GM12878 (cell line): ENCODE measurements around the gene INSL3. TPM values are rescaled to one million over a fixed set of nuclear protein-coding genes. Genes with fewer than 3 reads are reported as not detected.
A peak's percentile ranks its signal among the peaks of the same experiment; 100 is the strongest.
"Not testable (repeated sequence)": the region's sequence is repeated elsewhere in the genome, so short reads cannot be mapped to it uniquely, and the experiment has no call there.

Experiments
- ATAC-seq: fragments of 200-7000 bp; cut with Tn5 transposase; 3 replicates; pipeline ENCODE4 v1.9.1; 2020; ENCODE audit warnings: mild to moderate bottlenecking, moderate library complexity
- BruUV-seq: library from RNA; stranded (reverse); fragments of 400-500 nt; replicated peaks from 2 replicates; lab custom pipeline; 2021; lab: Mats Ljungman, UMichigan
- CTCF ChIA-PET: fragments of 300-600 bp; sonication (Branson Sonifier 250); formaldehyde crosslinking; extraction: SDS; loops from one replicate; lab custom pipeline; 2021; ENCODE audit warnings: inconsistent platforms; lab: Yijun Ruan, JAX
- POLR2A ChIA-PET: fragments of 350-600 bp; formaldehyde crosslinking; extraction: SDS; loops from one replicate; lab custom pipeline; 2021; ENCODE audit warnings: inconsistent platforms; lab: Charles Lee
- RAD21 ChIA-PET: fragments of 300-600 bp; sonication (Branson Sonifier 250); formaldehyde crosslinking; loops from one replicate; lab custom pipeline; 2023; ENCODE audit warnings: antibody characterized with exemption; ENCODE audit not compliant: unreplicated experiment; lab: Charles Lee
- SMC1A ChIA-PET: fragments of 300-600 bp; sonication (Branson Sonifier 250); formaldehyde crosslinking; loops from one replicate; lab custom pipeline; 2023; ENCODE audit not compliant: unreplicated experiment, uncharacterized antibody; lab: Charles Lee
- DNase-seq: peaks from one replicate; pipeline ENCODE4 v3.0.0-alpha.2; 2011; ENCODE audit warnings: low read depth, low spot score
- FAIRE-seq: peaks from 3 replicates; lab custom pipeline; 2011; peaks lifted over from hg19 to GRCh38; lab: Jason Lieb, UNC
- H2AFZ ChIP-seq: 2 replicates; pipeline ENCODE4 v1.6.0; 2011; ENCODE audit warnings: low read depth, low read length, control low read depth; ENCODE audit not compliant: control insufficient read depth
- H3K27ac ChIP-seq: 2 replicates; pipeline ENCODE4 v1.5.1; 2011; ENCODE audit warnings: control low read depth; ENCODE audit not compliant: control insufficient read depth, insufficient read depth
- H3K27me3 ChIP-seq, 2 experiments: replicated peaks in 1 of 2; 2 replicates each; pipeline versions ENCODE4 v1.6.0 to v1.6.1; 2011; ENCODE audit warnings: low read length in 1 of 2; ENCODE audit not compliant: control insufficient read depth in 2 of 2, insufficient read depth in 2 of 2
- H3K36me3 ChIP-seq, 2 experiments: 2 replicates each; pipeline ENCODE4 v1.5.1; 2011; ENCODE audit warnings: low read length in 1 of 2; ENCODE audit not compliant: control insufficient read depth in 2 of 2, insufficient read depth in 2 of 2
- H3K4me1 ChIP-seq: 2 replicates; pipeline ENCODE4 v1.6.1; 2011; ENCODE audit warnings: mild to moderate bottlenecking, low read length, moderate library complexity, mixed read lengths; ENCODE audit not compliant: control insufficient read depth, insufficient read depth
- H3K4me2 ChIP-seq: 2 replicates; pipeline ENCODE4 v1.6.0; 2011; ENCODE audit warnings: control low read depth; ENCODE audit not compliant: control insufficient read depth, insufficient read depth
- H3K4me3 ChIP-seq: fragments of 200-600 bp; sonication (generic); 2 replicates; pipeline ENCODE4 v1.5.1; 2016
- H3K79me2 ChIP-seq: 2 replicates; pipeline ENCODE4 v1.6.0; 2011; ENCODE audit warnings: low read length; ENCODE audit not compliant: control insufficient read depth, insufficient read depth
- H3K9ac ChIP-seq: 2 replicates; pipeline ENCODE4 v1.8.0; 2011; ENCODE audit warnings: low read length, control low read depth, mixed read lengths; ENCODE audit not compliant: control insufficient read depth, insufficient read depth
- H3K9me3 ChIP-seq: replicated peaks from 3 replicates; pipeline ENCODE4 v1.5.1; 2011; ENCODE audit warnings: mild to moderate bottlenecking, low read length; ENCODE audit not compliant: control insufficient read depth, insufficient read depth
- H4K20me1 ChIP-seq: 2 replicates; pipeline ENCODE4 v1.6.0; 2011; ENCODE audit not compliant: control insufficient read depth, insufficient read depth
- BACH1 ChIP-seq: fragments of 450-650 bp; IDR thresholded peaks from 2 replicates; pipeline ENCODE4 v1.6.1; 2017; ENCODE audit warnings: mild to moderate bottlenecking, borderline replicate concordance
- IKZF1 ChIP-seq: fragments of 450-650 bp; conservative IDR thresholded peaks from 2 replicates; pipeline ENCODE4 v1.6.1; 2017; ENCODE audit warnings: antibody characterized with exemption, mild to moderate bottlenecking
- IKZF2 ChIP-seq, 2 experiments: fragments of 450-650 bp; IDR thresholded peaks; 2 replicates each; pipeline ENCODE4 v1.6.1; 2017; ENCODE audit warnings: mild to moderate bottlenecking in 2 of 2, moderate library complexity in 2 of 2
- IRF4 ChIP-seq: IDR thresholded peaks from 2 replicates; pipeline ENCODE4 v1.6.1; 2011; ENCODE audit warnings: low read depth, low read length
- KDM1A ChIP-seq: fragments of 200-600 bp; sonication (generic); IDR thresholded peaks from 2 replicates; pipeline ENCODE4 v1.6.1; 2016; ENCODE audit warnings: borderline replicate concordance
- NFXL1 ChIP-seq: fragments of 450-650 bp; IDR thresholded peaks from 2 replicates; pipeline ENCODE4 v1.6.1; 2017; ENCODE audit warnings: antibody characterized with exemption, mild to moderate bottlenecking, borderline replicate concordance
- NRF1 ChIP-seq: conservative IDR thresholded peaks from 2 replicates; pipeline ENCODE4 v1.6.1; 2011; ENCODE audit warnings: mild to moderate bottlenecking, low read depth, low read length, improper control_type of control experiment
- RB1 ChIP-seq: fragments of 450-650 bp; formaldehyde crosslinking; IDR thresholded peaks from 2 replicates; pipeline ENCODE4 v1.6.1; 2017; ENCODE audit warnings: mild to moderate bottlenecking, borderline replicate concordance
- RBBP5 ChIP-seq: fragments of 200-600 bp; sonication (generic); conservative IDR thresholded peaks from 2 replicates; pipeline ENCODE4 v1.6.1; 2016
- TCF12 ChIP-seq: IDR thresholded peaks from 2 replicates; pipeline ENCODE4 v1.6.1; 2011; ENCODE audit warnings: low read depth, mild to moderate bottlenecking, low read length
- WGBS: methylation state at CpG from one replicate; pipeline ENCODE4 v1.1.6; 2016; ENCODE audit warnings: low lambda C conversion rate; ENCODE audit not compliant: insufficient replicate concordance, insufficient coverage; ENCODE audit errors: missing lambda C conversion rate; 5-methylcytosine and 5-hydroxymethylcytosine counted together
- in situ Hi-C: fragments of 300-500 bp; cut with MboI; formaldehyde crosslinking; loops from 9 replicates; pipeline ENCODE4 v1.14.3; 2018; ENCODE audit warnings: mixed read lengths
- intact Hi-C: fragments of 100-400 bp; cut with micrococcal nuclease; formaldehyde crosslinking; loops from one replicate; pipeline ENCODE4 v1.14.2; 2022; ENCODE audit not compliant: unreplicated experiment
- polyA plus RNA-seq, 11 experiments: library from polyadenylated mRNA; depleted of rRNA in 4 of 11; unstranded in 6 of 11; stranded (reverse) in 5 of 11; fragments of >200 nt; fragmentation: Nextera tagmentation in 4 of 11; fragmentation: Illumina TruSeq in 1 of 11; extraction: Ambion mirVana in 4 of 11; extraction: Trizol in 1 of 11; gene quantifications; 1 replicate in 1 of 11; 2 replicates in 10 of 11; pipeline versions ENCODE4 v1.2.1 to v1.2.3, GENCODE V29; 2011 to 2016; ENCODE audit warnings: inconsistent platforms in 2 of 11, missing spikeins in 2 of 11, low read depth in 1 of 11
- total RNA-seq, 4 experiments: library from RNA; depleted of rRNA in 3 of 4; stranded (reverse); fragments of >200 nt in 3 of 4; fragmentation: Illumina TruSeq in 1 of 4; extraction: Trizol in 1 of 4; gene quantifications; 2 replicates each; pipeline versions ENCODE4 v1.2.1 to v1.2.3, GENCODE V29; 2013 to 2021
- TF ChIP-seq, protein P1 (sequence below), 3 experiments: IDR thresholded peaks in 2 of 3; conservative IDR thresholded peaks in 1 of 3; 2 replicates each; pipeline ENCODE4 v1.5.1; 2011; ENCODE audit warnings: low read depth in 3 of 3, low read length in 3 of 3, mild to moderate bottlenecking in 3 of 3, control low read depth in 2 of 3, moderate library complexity in 2 of 3, inconsistent platforms in 1 of 3, mixed read lengths in 1 of 3; ENCODE audit not compliant: control insufficient read depth in 2 of 3, insufficient read depth in 1 of 3; ENCODE audit errors: extremely low read depth in 1 of 3
- TF ChIP-seq, protein P2 (sequence below): fragments of 450-650 bp; IDR thresholded peaks from 2 replicates; pipeline ENCODE4 v1.6.1; 2017; ENCODE audit warnings: mild to moderate bottlenecking
- TF ChIP-seq, protein P3 (sequence below): IDR thresholded peaks from 2 replicates; pipeline ENCODE4 v1.6.1; 2012; ENCODE audit warnings: low read depth, low read length, improper control_type of control experiment

Gene INSL3
- total and polyA plus RNA-seq, 10 of the 15 experiments (the other 5 are each of a cell fraction or from before 2014, with no cell fraction given), result 0.27 to 1.9 (median 0.70) TPM

DNA sequence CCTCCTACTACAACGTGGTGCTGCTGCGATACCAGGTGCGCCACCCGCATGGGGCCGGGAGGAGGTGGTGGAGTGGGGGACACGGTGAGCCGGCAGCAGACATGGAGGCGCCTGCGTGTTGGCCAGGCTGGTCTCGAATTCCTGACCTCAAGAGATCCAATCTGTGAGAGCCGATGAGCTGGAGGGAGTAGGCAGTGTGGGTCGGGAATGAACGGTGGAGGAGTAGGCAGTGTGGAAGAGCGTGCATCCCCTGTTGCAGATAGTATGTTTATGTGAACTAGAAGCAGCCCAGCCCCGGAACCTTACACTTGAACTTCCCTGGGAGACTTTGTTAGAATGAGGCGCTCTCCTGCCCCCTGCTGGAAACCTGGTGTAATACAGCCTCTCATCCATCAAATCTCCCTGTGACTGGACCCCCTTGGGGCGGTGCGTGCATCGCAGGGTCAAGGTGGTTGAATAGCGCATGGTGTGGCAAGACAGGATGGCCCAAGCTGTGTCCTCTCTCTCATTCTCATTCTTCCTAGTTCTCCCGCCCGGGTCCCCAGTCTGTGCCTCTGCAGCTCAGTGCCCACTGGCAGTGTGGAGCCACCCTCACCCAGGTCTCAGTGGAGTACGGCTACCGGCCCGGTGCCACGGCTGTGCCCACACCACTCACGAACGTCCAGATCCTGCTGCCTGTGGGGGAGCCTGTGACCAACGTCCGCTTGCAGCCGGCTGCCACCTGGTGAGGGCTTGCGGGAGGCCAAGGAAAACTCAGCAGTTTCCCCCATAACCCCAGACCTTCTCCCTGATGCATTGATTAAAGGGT, 36.9 kb downstream of the INSL3 start (continued):
- TF ChIP-seq, protein P1, sequence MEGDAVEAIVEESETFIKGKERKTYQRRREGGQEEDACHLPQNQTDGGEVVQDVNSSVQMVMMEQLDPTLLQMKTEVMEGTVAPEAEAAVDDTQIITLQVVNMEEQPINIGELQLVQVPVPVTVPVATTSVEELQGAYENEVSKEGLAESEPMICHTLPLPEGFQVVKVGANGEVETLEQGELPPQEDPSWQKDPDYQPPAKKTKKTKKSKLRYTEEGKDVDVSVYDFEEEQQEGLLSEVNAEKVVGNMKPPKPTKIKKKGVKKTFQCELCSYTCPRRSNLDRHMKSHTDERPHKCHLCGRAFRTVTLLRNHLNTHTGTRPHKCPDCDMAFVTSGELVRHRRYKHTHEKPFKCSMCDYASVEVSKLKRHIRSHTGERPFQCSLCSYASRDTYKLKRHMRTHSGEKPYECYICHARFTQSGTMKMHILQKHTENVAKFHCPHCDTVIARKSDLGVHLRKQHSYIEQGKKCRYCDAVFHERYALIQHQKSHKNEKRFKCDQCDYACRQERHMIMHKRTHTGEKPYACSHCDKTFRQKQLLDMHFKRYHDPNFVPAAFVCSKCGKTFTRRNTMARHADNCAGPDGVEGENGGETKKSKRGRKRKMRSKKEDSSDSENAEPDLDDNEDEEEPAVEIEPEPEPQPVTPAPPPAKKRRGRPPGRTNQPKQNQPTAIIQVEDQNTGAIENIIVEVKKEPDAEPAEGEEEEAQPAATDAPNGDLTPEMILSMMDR (IDR thresholded peaks at IDR 0.05 in 2 of 3, conservative IDR thresholded peaks at IDR 0.05 in 1 of 3; ENCODE audit: control insufficient read depth in 2 of 3, extremely low read depth in 1 of 3, insufficient read depth in 1 of 3, low read depth in 3 of 3, low read length in 3 of 3), result peak; percentile 79 to 84 (median 83)
- TF ChIP-seq IKZF1 (no peak), NFXL1 (no peak), BACH1 (0 out of 2 replicates have a peak, but pooled peaks have one; percentile 19), IKZF2 (IDR thresholded peaks at IDR 0.05) (no peak), KDM1A (no peak), NRF1 (no peak), RBBP5 (no peak), TCF12 (no peak), RB1 (no peak; the same call in 1 of the 2 replicates), IRF4 (no peak)
- TF ChIP-seq, protein P2, sequence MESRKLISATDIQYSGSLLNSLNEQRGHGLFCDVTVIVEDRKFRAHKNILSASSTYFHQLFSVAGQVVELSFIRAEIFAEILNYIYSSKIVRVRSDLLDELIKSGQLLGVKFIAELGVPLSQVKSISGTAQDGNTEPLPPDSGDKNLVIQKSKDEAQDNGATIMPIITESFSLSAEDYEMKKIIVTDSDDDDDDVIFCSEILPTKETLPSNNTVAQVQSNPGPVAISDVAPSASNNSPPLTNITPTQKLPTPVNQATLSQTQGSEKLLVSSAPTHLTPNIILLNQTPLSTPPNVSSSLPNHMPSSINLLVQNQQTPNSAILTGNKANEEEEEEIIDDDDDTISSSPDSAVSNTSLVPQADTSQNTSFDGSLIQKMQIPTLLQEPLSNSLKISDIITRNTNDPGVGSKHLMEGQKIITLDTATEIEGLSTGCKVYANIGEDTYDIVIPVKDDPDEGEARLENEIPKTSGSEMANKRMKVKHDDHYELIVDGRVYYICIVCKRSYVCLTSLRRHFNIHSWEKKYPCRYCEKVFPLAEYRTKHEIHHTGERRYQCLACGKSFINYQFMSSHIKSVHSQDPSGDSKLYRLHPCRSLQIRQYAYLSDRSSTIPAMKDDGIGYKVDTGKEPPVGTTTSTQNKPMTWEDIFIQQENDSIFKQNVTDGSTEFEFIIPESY, result 0 out of 2 replicates have a peak, but pooled peaks have one; percentile 34
- TF ChIP-seq, protein P3, sequence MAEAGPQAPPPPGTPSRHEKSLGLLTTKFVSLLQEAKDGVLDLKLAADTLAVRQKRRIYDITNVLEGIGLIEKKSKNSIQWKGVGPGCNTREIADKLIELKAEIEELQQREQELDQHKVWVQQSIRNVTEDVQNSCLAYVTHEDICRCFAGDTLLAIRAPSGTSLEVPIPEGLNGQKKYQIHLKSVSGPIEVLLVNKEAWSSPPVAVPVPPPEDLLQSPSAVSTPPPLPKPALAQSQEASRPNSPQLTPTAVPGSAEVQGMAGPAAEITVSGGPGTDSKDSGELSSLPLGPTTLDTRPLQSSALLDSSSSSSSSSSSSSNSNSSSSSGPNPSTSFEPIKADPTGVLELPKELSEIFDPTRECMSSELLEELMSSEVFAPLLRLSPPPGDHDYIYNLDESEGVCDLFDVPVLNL, result no peak

DNA sequence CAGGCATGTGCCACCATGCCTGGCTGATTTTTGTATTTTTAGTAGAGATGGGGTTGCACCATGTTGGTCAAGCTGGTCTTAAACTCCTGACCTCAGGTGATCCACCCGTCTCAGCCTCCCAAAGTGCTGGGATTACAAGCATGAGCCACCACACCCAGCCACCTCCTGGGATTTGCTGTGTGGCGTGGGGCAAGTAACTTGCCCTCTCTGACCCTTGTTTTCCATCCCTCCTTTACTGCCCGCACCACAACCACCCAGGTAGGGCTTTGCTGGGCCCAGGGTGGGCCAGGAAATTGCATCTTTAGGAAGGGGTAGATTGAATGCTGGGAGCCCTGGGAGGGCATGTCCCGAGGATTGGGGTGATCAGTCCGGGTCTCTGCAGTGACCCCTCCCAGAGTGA, 37.6 kb downstream of the INSL3 start:
- H3K4me3 ChIP-seq, H3K9ac ChIP-seq, BruUV-seq, H3K79me2 ChIP-seq, H2AFZ ChIP-seq, ATAC-seq, H3K4me1 ChIP-seq, H4K20me1 ChIP-seq, in situ Hi-C loops, POLR2A ChIA-PET, FAIRE-seq, H3K36me3 ChIP-seq, H3K9me3 ChIP-seq, H3K27me3 ChIP-seq, H3K4me2 ChIP-seq, H3K27ac ChIP-seq, DNase-seq: not testable (repeated sequence)
- SMC1A ChIA-PET, result interaction anchor here (0.6 to 1.9 kb wide), 6 partner anchors 17 to 80 kb away, joined by 3 to 10 read pairs (median 5); no protein-coding TSS in a partner anchor
- intact Hi-C loops, result loop anchor here (1.0 to 10.0 kb wide), 2 partner anchors 79 to 151 kb away; partner anchors contain the start of gene CCDC124
- RAD21 ChIA-PET, result interaction anchor here (0.7 to 2.2 kb wide), 6 partner anchors 29 to 87 kb away, joined by 3 to 7 read pairs (median 4); partner anchors contain the start of gene MAP1S
- CTCF ChIA-PET, result interaction anchor here (0.6 to 3.2 kb wide), 13 partner anchors 17 to 210 kb away, joined by 3 to 36 read pairs (median 4); partner anchors contain the start of genes FCHO1, JAK3 and RPL18A
- 82% methylated on average over 5 of the region's 5 CpGs for WGBS
